A204.1 (cell line): ENCODE measurements around the gene AARSD1.
"Not testable (repeated sequence)": the region's sequence is repeated elsewhere in the genome, so short reads cannot be mapped to it uniquely, and the experiment has no call there.

ENCODE experiments used
- FAIRE-seq: peaks from 2 replicates; lab custom pipeline; 2012; peaks lifted over from hg19 to GRCh38; lab: Jason Lieb, UNC

The AARSD1 gene

GRCh38 chr17:42919522-42920077 lies 44.7 kb downstream of the AARSD1 start:
- FAIRE-seq, result not testable (repeated sequence)

- FAIRE-seq, result no peak
Measured at GRCh38 chr17:42918902-42919521, 45.2 kb downstream of the AARSD1 start.

DNA sequence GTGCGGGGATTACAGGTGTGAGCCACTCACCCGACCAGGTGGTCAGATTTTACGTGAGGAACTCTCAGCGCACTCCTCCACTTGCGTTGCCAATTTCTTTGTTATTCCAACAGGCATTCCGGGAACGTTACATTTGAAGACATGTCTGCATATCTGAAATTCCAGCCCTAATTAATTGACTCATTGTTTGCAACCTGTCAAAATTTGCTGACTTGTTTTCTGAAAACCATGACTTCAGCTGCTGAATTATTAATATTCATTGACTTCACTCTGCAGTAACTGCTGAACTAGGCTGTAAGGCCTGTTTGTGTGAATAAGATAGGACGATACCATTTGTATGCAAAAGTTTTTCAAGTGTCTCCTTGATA lies 47.0 kb downstream of the AARSD1 start:
- no peak for FAIRE-seq

- not testable (repeated sequence) for FAIRE-seq
Measured at GRCh38 chr17:42916388-42917235, 47.6 kb downstream of the AARSD1 start.

GRCh38 chr17:42915288-42915687 lies 49.0 kb downstream of the AARSD1 start:
- not testable (repeated sequence) for FAIRE-seq

DNA sequence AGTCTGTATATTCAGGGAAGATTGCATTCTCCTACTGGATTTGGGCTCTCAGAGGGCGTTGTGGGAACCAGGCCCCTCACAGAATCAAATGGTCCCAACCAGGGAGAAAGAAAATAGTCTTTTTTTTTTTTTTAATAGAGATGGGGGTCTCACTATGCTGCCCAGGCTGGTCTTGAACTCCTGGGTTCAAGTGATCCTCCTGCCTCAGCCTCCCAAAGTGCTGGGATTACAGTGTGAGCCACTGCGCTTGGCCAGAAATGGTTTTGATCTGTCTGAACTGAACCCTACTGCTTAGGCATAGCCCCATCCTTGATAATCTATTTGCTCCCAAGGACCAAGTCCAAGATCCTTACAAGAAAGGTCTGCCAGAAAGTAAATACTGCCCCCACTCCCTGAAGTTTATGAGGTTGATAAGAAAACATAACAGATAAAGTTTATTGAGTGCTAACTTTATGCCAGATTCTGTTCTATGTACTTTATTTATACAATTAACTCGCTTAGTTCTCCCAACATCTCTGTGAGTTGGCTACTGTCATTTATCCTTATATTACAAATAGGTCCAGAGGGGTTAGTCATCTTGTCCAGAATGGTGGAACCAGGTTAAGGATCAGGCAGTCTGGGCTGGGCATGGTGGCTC lies 50.2 kb downstream of the AARSD1 start:
- FAIRE-seq, result no peak

DNA sequence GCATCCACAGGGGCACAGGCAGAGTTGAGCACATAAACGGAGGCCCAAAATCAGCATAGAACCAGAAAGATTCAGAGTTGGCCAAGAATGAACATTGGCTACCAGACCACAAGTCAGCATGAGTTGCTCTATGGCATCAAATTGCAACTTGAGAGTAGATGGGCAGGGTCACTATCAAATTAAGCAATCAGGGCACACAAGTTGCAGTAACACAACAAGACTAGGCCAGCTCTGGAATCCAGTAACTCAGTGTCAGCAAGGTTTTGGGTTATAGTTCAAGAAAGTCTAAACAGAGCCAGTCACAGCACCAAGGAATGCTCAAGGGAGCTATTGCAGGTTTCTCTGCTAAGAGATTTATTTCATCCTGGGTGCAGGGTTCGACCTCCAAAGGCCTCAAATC lies 50.7 kb downstream of the AARSD1 start:
- no peak for FAIRE-seq

- no peak for FAIRE-seq
Measured at GRCh38 chr17:42908872-42909700, 55.2 kb downstream of the AARSD1 start.

- no peak for FAIRE-seq
Measured at GRCh38 chr17:42906772-42907446, 57.3 kb downstream of the AARSD1 start.

GRCh38 chr17:42904110-42904469 lies 60.2 kb downstream of the AARSD1 start:
- FAIRE-seq, result no peak

DNA sequence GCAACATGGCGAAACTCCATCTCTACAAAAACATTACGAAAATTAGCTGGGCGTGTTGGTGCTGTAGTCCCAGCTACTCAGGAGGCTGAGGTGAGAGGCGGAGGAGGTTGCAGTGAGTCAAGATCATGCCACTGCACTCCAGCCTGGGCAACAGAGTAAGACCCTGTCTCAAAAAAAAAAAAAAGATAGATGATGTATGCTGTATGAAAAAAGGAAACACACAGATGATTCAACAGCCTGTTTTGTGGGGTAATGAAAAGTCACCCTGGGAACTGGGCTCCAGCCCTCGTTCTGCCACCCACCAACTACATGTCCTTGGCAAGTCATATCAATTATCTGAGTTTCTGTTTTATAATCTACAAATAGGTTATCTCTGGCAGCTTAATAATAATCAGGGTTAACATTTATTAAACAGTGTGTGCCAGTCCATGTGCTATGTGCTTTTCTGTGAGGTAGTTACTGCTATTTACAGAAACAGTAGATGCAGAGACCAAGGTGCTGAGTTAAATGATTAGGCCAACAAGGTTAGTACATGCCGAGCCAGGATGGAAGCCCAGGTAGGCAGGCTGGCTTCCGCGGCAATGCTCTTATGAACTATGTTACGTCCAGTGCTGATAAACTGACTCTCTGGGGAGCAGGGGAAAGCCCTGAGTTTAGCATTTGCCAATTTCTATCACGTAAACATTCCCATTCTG lies 62.6 kb downstream of the AARSD1 start:
- FAIRE-seq, result no peak
